ENCODE data around the gene HECTD1. TPM values are rescaled to one million over a fixed set of nuclear protein-coding genes. Genes with fewer than 3 reads are reported as not detected.
"Not testable (repeated sequence)": the region's sequence is repeated elsewhere in the genome, so short reads cannot be mapped to it uniquely, and the experiment has no call there.

Gene HECTD1
- total RNA-seq, 2 experiments from 2014 or later, result 103 to 109 TPM

DNA sequence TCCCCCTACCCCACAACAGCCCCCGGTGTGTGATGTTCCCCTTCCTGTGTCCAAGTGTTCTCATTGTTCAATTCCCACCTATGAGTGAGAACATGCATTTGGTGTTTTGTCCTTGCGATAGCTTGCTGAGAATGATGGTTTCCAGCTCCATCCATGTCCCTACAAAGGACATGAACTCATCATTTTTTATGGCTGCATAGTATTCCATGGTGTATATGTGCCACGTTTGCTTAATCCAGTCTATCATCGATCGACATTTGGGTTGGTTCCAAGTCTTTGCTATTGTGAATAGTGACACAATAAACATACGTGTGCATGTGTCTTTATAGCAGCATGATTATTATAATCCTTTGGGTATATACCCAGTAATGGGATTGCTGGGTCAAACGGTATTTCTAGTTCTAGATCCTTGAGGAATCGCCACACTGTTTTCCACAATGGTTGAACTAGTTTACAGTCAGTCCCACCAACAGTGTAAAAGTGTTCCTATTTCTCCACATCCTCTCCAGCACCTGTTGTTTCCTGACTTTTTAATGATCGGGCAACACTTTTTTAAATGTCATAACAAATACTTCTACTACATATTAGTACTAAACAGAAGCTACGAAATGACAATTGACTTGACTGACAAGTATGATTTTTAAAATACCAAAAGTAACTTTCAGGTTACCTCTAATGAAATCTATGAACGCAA, 3.5 kb downstream of the HECTD1 start:
- POLR2A ChIA-PET, CTCF ChIA-PET: not testable (repeated sequence)

- CTCF ChIA-PET, result no interaction called here
- POLR2A ChIA-PET, result no interaction called here
Measured at GRCh38 chr14:31203414-31203742, 4.2 kb downstream of the HECTD1 start.

GRCh38 chr14:31201111-31201510, 6.5 kb downstream of the HECTD1 start:
- POLR2A ChIA-PET, result no interaction called here
- CTCF ChIA-PET, result no interaction called here

DNA sequence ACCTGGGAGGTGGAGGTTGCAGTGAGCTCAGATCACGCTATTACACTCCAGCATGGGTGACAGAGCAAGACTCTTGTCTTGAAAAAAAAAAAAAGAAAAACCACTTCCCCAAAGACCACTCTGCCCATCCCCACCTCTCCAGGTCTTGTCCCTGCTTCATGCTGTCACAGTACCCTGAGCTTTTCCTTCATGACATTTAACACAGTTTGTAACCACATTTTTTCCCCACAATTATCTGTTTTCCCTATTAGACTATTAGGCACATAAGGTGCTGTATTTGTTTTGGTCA, 6.9 kb downstream of the HECTD1 start:
- POLR2A ChIA-PET, result no interaction called here
- CTCF ChIA-PET, result no interaction called here

DNA sequence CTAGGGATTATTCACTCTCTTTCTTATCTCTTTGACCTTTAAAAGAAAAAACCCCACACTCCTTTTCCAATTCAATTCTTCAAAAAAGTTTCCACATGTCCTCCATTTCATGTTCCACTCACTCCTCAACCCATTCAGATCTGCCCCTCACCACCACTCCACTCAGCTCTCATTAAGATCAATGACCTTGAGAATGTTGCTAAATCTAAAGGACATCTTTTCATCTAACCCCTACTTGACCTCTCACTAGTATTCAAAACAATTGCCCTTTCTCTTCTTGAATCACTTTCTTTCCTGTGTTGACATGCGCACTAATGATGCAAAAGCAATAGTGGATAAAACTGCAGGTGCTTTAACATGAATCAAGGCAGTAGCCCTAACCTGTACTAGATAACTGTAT, 9.9 kb downstream of the HECTD1 start:
- ChIA-PET CTCF (interaction anchor here (1.6 kb wide), 1 partner anchor 11 kb away, joined by 3 read pairs; no protein-coding TSS in a partner anchor), POLR2A (no interaction called here)

DNA sequence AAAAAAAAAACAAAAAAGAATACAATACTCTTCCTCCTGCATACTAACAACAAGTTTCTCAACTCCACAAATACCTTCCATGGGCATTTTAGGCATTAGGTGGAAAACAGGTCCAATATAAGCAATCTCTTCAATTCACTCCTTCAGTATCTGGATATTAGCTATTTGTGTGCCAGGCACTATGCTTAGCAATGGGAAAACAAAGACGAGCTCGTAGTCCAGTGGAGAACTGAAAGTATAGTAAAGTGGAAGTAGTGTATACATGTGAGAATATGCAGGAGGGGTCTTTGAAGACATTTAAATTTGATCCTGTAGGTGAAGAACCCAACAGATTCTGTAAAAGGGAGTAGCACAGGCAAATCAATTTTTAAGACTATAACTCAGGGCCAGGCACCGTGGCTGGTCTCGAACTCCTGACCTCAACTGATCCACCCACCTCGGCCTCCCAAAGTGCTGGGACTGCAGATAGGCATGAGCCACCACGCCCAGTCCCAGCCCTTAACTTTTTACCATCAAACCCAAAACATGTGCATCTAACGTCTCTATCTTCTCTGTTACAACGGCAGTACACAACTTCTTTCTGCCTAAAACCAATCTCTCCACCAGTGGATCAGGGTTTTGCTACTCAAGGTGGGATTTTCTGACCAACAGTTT, 10.6 kb downstream of the HECTD1 start:
- POLR2A ChIA-PET, result interaction anchor here (0.5 kb wide), 1 partner anchor 26 kb away, joined by 3 read pairs; no protein-coding TSS in a partner anchor
- CTCF ChIA-PET, result interaction anchor here (1.6 kb wide), 1 partner anchor 12 kb away, joined by 3 read pairs; no protein-coding TSS in a partner anchor

DNA sequence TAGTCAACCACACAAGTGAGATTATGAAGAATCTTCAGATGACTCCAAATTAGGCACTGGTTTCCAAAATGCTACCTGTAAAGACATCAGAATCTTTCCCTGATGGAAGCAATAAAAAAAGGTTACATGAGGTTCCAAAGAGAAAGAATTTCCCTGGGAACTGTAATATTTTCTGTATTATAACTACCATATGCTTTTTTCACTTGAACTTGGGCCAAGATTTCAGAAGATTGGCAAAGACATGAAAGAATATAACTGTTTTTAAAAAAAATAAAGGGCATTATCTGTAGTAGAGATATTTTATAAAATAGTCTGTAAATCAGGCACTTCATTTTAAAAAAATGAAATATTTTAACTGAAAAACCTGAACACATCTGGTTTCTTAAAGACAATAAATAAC, 12.9 kb downstream of the HECTD1 start:
- ChIA-PET CTCF (no interaction called here), POLR2A (no interaction called here)

- ChIA-PET CTCF (no interaction called here), POLR2A (no interaction called here)
Measured at GRCh38 chr14:31194095-31194494, 13.5 kb downstream of the HECTD1 start.

DNA sequence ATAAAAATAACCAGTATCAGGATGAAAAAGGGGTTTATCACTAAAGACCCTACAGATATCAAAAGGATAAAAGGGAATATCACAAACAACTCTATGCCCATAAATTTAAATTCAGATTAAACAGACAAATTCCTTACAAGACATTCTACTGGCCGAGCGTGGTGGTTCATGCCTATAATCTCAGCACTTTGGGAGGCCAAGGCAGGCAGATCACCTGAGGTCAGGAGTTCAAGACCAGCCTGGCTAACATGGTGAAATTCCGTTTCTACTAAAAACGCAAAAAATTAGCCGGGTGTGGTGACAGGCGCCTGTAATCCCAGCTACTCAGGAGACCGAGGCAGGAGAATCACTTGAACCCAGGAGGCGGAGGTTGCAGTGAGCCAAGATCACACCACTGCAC, 15.0 kb downstream of the HECTD1 start:
- CTCF ChIA-PET, POLR2A ChIA-PET: not testable (repeated sequence)

GRCh38 chr14:31190717-31191263, 16.8 kb downstream of the HECTD1 start:
- CTCF ChIA-PET, result interaction anchor here (0.6 kb wide), 1 partner anchor 8 kb away, joined by 6 read pairs; no protein-coding TSS in a partner anchor
- POLR2A ChIA-PET, result no interaction called here

DNA sequence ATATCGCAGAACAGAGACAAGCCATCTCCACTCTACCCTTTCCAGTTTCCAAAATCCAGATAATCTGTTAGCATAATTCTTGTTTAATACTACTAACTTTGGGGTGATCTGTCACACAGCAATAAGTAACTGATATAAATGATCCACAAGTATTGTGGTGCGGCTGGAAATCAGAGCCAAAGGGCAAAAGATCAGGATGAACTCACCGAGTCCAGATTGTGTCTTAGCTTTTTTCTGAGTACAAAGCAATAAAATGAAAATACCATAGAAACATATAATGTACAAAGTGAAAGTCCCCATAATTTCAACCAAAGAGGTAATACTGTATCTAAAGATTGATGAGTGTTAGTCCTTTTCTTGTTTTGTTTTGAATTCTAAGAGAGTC, 17.4 kb downstream of the HECTD1 start:
- ChIA-PET POLR2A (no interaction called here), CTCF (no interaction called here)

GRCh38 chr14:31189346-31190218, 18.0 kb downstream of the HECTD1 start:
- CTCF ChIA-PET, result no interaction called here

GRCh38 chr14:31188744-31189143, 18.8 kb downstream of the HECTD1 start:
- CTCF ChIA-PET, result no interaction called here
- POLR2A ChIA-PET, result no interaction called here

More at GRCh38 chr14:31189346-31190218, 18.0 kb downstream of the HECTD1 start:
- POLR2A ChIA-PET, result no interaction called here

GRCh38 chr14:31182016-31182415, 25.6 kb downstream of the HECTD1 start:
- POLR2A ChIA-PET, result not testable (repeated sequence)
- CTCF ChIA-PET, result interaction anchor here (0.6 to 1.0 kb wide), 2 partner anchors 145 to 149 kb away, joined by 3 to 4 read pairs; no protein-coding TSS in a partner anchor

- POLR2A ChIA-PET, result no interaction called here
- CTCF ChIA-PET, result no interaction called here
Measured at GRCh38 chr14:31181271-31181670, 26.3 kb downstream of the HECTD1 start.

DNA sequence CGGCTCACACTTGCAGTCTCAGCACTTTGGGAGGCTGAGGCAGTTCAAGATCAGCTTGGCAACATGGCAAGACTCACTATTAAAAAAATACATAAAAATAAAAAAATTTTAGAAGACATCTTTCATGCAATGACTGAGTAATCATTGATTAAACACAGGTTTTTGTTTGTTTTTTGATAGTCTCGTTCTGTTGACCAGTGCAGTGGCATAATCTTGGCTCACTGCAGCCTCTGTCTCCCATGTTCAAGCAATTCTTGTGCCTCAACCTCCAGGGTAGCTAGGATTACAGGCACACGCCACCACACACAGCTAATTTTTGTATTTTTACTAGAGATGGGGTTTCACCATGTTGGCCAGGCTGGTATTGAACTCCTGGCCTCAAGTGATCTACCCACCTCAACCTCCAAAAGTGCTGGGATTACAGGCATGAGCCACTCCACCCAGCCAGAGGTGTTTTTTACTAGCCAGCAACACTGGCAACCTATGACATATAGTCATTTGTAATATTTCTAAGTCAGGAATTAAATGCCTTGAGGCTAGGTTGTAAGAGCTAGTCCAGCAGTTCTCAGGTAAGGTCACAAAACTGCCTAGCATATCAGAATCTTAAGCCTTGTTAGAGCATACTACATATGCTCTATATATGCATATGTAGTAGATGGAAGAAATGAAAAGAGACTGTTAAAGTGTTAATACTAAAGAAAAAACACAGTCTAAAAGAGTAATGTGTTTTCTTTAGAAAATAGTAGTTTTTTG, 27.1 kb downstream of the HECTD1 start:
- ChIA-PET POLR2A (no interaction called here), CTCF (no interaction called here)

- POLR2A ChIA-PET, result no interaction called here
- CTCF ChIA-PET, result interaction anchor here (0.7 kb wide), 1 partner anchor 47 kb away, joined by 3 read pairs; no protein-coding TSS in a partner anchor
Measured at GRCh38 chr14:31174433-31174832, 33.2 kb downstream of the HECTD1 start.

GRCh38 chr14:31173120-31173837, 34.3 kb downstream of the HECTD1 start:
- ChIA-PET POLR2A (no interaction called here), CTCF (interaction anchor here (0.7 kb wide), 1 partner anchor 48 kb away, joined by 3 read pairs; no protein-coding TSS in a partner anchor)

DNA sequence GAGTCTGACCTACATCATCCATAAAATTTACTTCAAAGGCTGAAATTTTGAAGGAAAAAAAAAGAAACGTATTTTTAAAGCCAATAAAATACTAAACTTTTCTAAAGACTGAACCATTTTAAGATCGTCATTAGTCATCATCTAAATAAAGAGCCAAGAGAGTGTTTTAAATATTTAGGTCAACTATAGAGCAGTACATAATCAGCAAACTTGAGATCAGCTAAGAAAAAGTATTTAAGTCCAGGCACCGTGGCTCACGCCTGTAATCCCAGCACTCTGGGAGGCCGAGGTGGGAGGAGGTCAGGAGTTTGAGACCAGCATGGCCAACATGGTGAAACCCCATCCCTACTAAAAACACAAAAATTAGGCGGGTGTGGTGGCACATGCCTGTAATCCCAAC, 35.5 kb downstream of the HECTD1 start:
- POLR2A ChIA-PET, result no interaction called here
- CTCF ChIA-PET, result no interaction called here

Measured in activated CD8-positive, alpha-beta memory T cell treated with anti-CD3 and anti-CD28 coated beads for 36 hours (primary cell).